GM19193 (cell line): Measurements from ENCODE around the gene SH3GL2.

Source experiments
- POLR2A ChIP-seq: IDR thresholded peaks from 4 replicates; pipeline ENCODE4 v1.6.1; 2011; ENCODE audit not compliant: insufficient read depth, insufficient read length; ENCODE audit errors: extremely low read depth

Gene SH3GL2

DNA sequence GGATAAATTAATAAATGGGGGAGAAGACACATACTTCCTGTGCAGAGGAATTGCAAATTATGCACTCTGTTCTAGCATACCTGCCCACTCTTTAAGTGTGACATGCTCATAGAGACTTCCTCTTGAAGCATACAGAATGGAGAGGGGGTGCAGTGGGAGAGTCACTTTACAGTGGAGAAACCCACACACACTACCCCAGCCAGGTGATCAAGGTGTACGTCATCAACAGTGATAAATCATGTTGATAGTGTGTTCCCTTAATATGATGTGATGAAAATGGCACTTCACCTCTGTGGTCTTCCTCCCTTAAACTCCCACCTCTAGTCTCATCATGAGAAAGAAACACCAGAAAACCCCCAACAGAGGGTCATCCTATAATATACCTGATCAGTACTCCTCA is 110.0 kb downstream of the SH3GL2 start:
- TF ChIP-seq POLR2A = no peak

- TF ChIP-seq POLR2A = no peak
Observed at GRCh38 chr9:17694336-17694735, 115.5 kb downstream of the SH3GL2 start.

DNA sequence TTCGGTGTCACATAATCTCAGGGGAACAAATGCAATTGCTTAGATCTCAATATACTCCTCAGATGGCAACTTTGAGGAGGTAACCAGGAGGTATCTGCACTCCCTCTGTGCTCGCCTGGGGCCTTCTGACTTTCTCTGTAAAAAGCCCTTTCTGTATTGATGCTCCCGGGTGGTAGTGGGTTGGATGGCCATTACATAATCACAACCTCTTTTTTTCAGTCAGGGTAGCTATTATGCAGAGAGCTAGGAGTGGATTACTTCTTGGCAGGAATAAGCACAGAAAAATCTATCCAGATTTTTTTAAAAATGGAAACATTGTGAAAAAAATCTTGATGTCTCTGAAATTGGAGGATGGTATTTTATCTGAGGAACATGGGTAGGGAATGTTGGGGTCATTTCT is 116.6 kb downstream of the SH3GL2 start:
- TF ChIP-seq POLR2A = no peak

GRCh38 chr9:17699615-17700330 is 120.9 kb downstream of the SH3GL2 start:
- no peak for TF ChIP-seq POLR2A

DNA sequence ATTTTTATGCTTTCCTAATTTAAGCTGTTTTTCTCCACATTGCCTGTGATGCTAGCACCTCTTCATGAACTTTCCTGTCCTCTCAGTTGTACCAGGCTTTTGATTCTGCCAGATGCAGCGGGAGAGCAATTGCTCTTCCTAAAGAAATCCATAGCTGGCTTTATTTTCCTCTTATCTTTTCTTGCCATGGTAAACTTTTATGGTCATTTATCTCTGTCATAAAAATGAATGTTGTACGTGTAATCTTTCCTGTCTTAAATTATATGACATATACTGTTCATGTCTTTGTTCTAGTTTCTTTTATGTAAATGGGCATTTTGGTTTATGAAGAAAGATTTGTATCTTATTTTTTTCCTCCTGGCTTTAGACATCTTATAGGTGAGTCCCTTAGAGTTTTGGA is 127.5 kb downstream of the SH3GL2 start:
- TF ChIP-seq POLR2A = no peak

GRCh38 chr9:17719053-17719452 is 140.2 kb downstream of the SH3GL2 start:
- no peak for TF ChIP-seq POLR2A

- TF ChIP-seq POLR2A = no peak
Observed at GRCh38 chr9:17721954-17722353, 143.1 kb downstream of the SH3GL2 start.

GRCh38 chr9:17723656-17724055 is 144.8 kb downstream of the SH3GL2 start:
- TF ChIP-seq POLR2A = no peak

- no peak for TF ChIP-seq POLR2A
Observed at GRCh38 chr9:17725399-17726010, 146.6 kb downstream of the SH3GL2 start.

DNA sequence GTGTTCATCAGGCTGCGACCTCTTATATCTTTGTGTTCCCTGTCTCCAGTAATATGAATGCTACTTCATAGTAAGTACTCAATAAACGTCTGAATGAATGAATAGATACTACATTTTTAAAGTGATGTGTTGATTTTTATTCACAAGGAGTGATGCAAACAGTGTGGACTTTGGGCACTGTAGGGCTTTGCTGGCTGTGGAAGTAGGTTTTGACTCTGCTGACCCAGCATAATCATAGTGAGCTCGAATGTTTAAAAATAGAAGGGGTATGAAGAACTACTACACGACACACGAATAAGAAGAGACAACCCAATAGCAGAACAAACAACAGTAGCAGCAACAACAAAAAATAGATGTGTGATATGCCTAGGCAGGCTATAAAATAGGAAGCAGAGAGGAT is 147.4 kb downstream of the SH3GL2 start:
- TF ChIP-seq POLR2A = no peak

- TF ChIP-seq POLR2A = no peak
Observed at GRCh38 chr9:17730899-17731298, 152.0 kb downstream of the SH3GL2 start.

DNA sequence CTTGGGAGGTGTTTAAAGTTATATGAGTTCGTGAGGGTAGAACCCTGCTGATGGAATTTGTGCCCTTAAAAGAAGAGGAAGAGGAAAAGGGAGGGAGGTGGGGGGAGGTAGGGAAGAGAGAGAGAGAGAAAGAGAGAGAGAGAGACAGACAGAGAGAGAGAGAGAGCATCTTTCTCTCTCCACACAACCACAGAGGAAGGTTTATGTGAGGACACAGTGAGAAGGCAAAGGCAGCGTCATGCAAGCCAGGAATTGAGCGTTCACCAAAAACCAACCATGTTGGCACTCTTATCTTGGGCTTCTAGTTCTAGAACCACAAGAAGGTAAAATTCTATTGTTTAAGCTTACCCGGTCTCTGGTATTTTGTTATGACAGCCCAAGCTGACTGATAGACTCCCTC is 152.4 kb downstream of the SH3GL2 start:
- no peak for TF ChIP-seq POLR2A

DNA sequence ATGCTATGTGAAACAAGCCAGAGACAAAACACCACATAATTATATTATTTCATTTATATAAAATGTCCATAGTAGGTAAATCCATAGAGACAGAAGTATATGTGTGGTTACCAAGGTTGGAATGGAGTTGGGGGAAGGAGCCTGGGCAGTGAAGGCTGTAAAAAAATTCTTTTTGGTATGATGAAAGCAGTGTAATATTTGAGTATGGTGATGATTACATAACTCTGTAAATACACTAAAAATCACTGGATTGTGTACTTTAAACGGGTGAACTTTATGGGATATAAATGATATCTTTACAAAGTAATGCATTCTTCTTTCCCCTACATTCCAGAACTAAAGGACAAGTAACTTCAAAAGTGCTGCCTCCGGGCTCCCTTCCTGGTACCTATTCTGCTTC is 155.8 kb downstream of the SH3GL2 start:
- TF ChIP-seq POLR2A = no peak

- TF ChIP-seq POLR2A = no peak
Observed at GRCh38 chr9:17735859-17736258, 157.0 kb downstream of the SH3GL2 start.

DNA sequence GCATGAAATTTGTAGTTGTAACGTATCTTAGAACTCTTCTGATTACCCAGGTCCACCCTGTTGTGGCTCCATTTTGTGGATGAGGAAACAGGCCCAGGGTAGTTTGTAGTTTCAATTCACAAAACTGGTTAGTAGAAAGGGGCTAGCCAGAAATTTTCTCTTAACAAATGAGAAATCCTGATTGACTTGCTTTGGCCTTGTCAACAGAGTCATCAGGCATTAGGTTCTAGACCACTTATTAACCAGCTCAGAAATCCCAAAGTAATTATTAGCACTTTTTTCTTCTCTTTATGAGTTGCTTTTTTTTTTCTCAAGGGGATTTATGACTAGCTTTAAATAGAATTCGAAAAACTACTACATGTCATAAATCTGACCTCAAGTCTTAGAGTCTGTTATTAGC is 160.2 kb downstream of the SH3GL2 start:
- no peak for TF ChIP-seq POLR2A

GRCh38 chr9:17739736-17740135 is 160.9 kb downstream of the SH3GL2 start:
- no peak for TF ChIP-seq POLR2A
